Natural killer cell (primary cell): Measurements from ENCODE around the gene CCDC82. TPM values are rescaled to one million over a fixed set of nuclear protein-coding genes. Genes with fewer than 3 reads are reported as not detected.

Source experiments
- ATAC-seq, 3 donors: fragments of 150-1000 bp in 2 of 3; fragments of 200-7000 bp in 1 of 3; cut with Tn5 transposase; 1 replicate in 1 of 3; 2 replicates in 2 of 3; pipeline ENCODE4 v1.10.0; 2021; ENCODE audit warnings: mild to moderate bottlenecking in 2 of 3, moderate library complexity in 2 of 3
- DNase-seq, 2 donors: peaks; one replicate each; pipeline versions ENCODE4 v3.0.0 to v3.0.0-alpha.2; 2013 to 2021; ENCODE audit warnings: mixed read lengths in 1 of 2
- H3K27ac ChIP-seq: one replicate; pipeline ENCODE4 v1.5.1; 2013; ENCODE audit warnings: mild to moderate bottlenecking, low read length
- H3K27me3 ChIP-seq: one replicate; pipeline ENCODE4 v1.6.1; 2013; ENCODE audit warnings: low read length; ENCODE audit not compliant: control insufficient read depth, insufficient read depth
- H3K36me3 ChIP-seq: one replicate; pipeline ENCODE4 v1.6.1; 2013; ENCODE audit warnings: low read length; ENCODE audit not compliant: control insufficient read depth, insufficient read depth
- H3K4me1 ChIP-seq: one replicate; pipeline ENCODE4 v1.6.1; 2013; ENCODE audit warnings: low read length; ENCODE audit not compliant: control insufficient read depth, insufficient read depth
- H3K4me3 ChIP-seq: one replicate; pipeline ENCODE4 v1.5.1; 2013; ENCODE audit warnings: low read length
- H3K9me3 ChIP-seq: one replicate; pipeline ENCODE4 v1.6.1; 2013; ENCODE audit warnings: low read length; ENCODE audit not compliant: control insufficient read depth, insufficient read depth
- H3K27ac Mint-ChIP-seq, 2 donors: one replicate each; pipeline ENCODE4 v1.8.0; 2022; ENCODE audit warnings: mild to moderate bottlenecking in 2 of 2, mixed read lengths in 2 of 2, moderate library complexity in 1 of 2
- H3K27me3 Mint-ChIP-seq, 2 donors: one replicate each; pipeline ENCODE4 v1.8.0; 2022; ENCODE audit warnings: low read depth in 2 of 2, mixed read lengths in 2 of 2
- H3K36me3 Mint-ChIP-seq: one replicate; pipeline ENCODE4 v1.8.0; 2022; ENCODE audit warnings: mixed read lengths
- H3K4me1 Mint-ChIP-seq, 2 donors: one replicate each; pipeline ENCODE4 v1.8.0; 2022; ENCODE audit warnings: mixed read lengths in 2 of 2
- H3K4me3 Mint-ChIP-seq: one replicate; pipeline ENCODE4 v1.8.0; 2022; ENCODE audit warnings: mild to moderate bottlenecking, moderate library complexity, mixed read lengths
- H3K9me3 Mint-ChIP-seq, 2 donors: one replicate each; pipeline ENCODE4 v1.8.0; 2022; ENCODE audit warnings: mixed read lengths in 2 of 2
- CTCF ChIP-seq: fragments of 200-600 bp; IDR thresholded peaks from one replicate; pipeline ENCODE4 v1.8.0; 2022; ENCODE audit warnings: antibody characterized with exemption
- WGBS: methylation state at CpG from one replicate; pipeline ENCODE4 v1.1.7; 2013; ENCODE audit warnings: missing lambda C conversion rate; ENCODE audit not compliant: insufficient coverage; 5-methylcytosine and 5-hydroxymethylcytosine counted together
- intact Hi-C: fragments of 100-400 bp; cut with micrococcal nuclease; formaldehyde crosslinking; loops from one replicate; pipeline ENCODE4 v1.14.2; 2022
- total RNA-seq, 4 donors: library from RNA; stranded (reverse); fragments of 120-200 nt in 1 of 4; gene quantifications; one replicate each; pipeline versions ENCODE4 v1.2.3 to v1.2.4, GENCODE V29; 2013 to 2022

Gene CCDC82
- total RNA-seq, 3 donors from 2014 or later (not counting 1 experiment from before 2014, with no cell fraction given), result 36.2 to 42.1 (median 38.0) TPM

- H3K27ac Mint-ChIP-seq, result no peak overlapping the region
- no peak for TF ChIP-seq CTCF
- ATAC-seq (no peak), DNase-seq (no peak)
- H3K27me3 ChIP-seq, result no peaks in the 10 kb centered on the region
- H3K27me3 Mint-ChIP-seq, result no peaks in the 10 kb centered on the region
- H3K36me3 ChIP-seq, result no peaks in the 10 kb centered on the region
- intact Hi-C loops, result no loop called here
- no peak overlapping the region for H3K4me3 ChIP-seq
- H3K4me1 ChIP-seq, result peaks cover 13% of the 10 kb centered on the region
- H3K4me3 Mint-ChIP-seq, result no peak overlapping the region
- H3K27ac ChIP-seq, result no peak overlapping the region
- no peaks in the 10 kb centered on the region for H3K9me3 ChIP-seq
- H3K9me3 Mint-ChIP-seq, result no peaks in the 10 kb centered on the region
- H3K36me3 Mint-ChIP-seq, result no peaks in the 10 kb centered on the region
- WGBS, result 100% methylated on average over 1 of the region's 2 CpGs
- H3K4me1 Mint-ChIP-seq, result peaks cover 37 to 44% of the 10 kb centered on the region in 2 donors
Observed at GRCh38 chr11:96311120-96311568, 78.6 kb downstream of the CCDC82 start.

- H3K4me3 ChIP-seq, result no peak overlapping the region
- H3K4me1 Mint-ChIP-seq, result peaks cover 33 to 35% of the 10 kb centered on the region in 2 donors
- H3K27ac Mint-ChIP-seq, result no peak overlapping the region
- H3K36me3 ChIP-seq, result no peaks in the 10 kb centered on the region
- no peaks in the 10 kb centered on the region for H3K9me3 ChIP-seq
- no peaks in the 10 kb centered on the region for H3K27me3 ChIP-seq
- no peaks in the 10 kb centered on the region for H3K27me3 Mint-ChIP-seq
- H3K4me3 Mint-ChIP-seq, result no peak overlapping the region
- DNase-seq (no peak), ATAC-seq (no peak)
- WGBS, result no CpG with 5 or more reads among the region's 1 CpG
- TF ChIP-seq CTCF, result no peak
- intact Hi-C loops, result no loop called here
- no peaks in the 10 kb centered on the region for H3K36me3 Mint-ChIP-seq
- no peaks in the 10 kb centered on the region for H3K9me3 Mint-ChIP-seq
- no peak overlapping the region for H3K27ac ChIP-seq
- peaks cover 13% of the 10 kb centered on the region for H3K4me1 ChIP-seq
Observed at GRCh38 chr11:96310236-96310635, 79.5 kb downstream of the CCDC82 start.

GRCh38 chr11:96309643-96310017 lies 80.1 kb downstream of the CCDC82 start:
- no peaks in the 10 kb centered on the region for H3K27me3 Mint-ChIP-seq
- no peaks in the 10 kb centered on the region for H3K9me3 Mint-ChIP-seq
- no peak for ATAC-seq
- H3K9me3 ChIP-seq, result no peaks in the 10 kb centered on the region
- no peak for TF ChIP-seq CTCF
- H3K4me3 ChIP-seq, result no peak overlapping the region
- intact Hi-C loops, result no loop called here
- H3K4me1 Mint-ChIP-seq, result peaks cover 28 to 31% of the 10 kb centered on the region in 2 donors
- peaks cover 10% of the 10 kb centered on the region for H3K4me1 ChIP-seq
- H3K27ac Mint-ChIP-seq, result no peak overlapping the region
- no peaks in the 10 kb centered on the region for H3K36me3 ChIP-seq
- H3K27ac ChIP-seq, result no peak overlapping the region
- H3K36me3 Mint-ChIP-seq, result no peaks in the 10 kb centered on the region
- no peak for DNase-seq
- H3K27me3 ChIP-seq, result no peaks in the 10 kb centered on the region
- WGBS, result 86% methylated on average over 5 of the region's 5 CpGs
- no peak overlapping the region for H3K4me3 Mint-ChIP-seq

GRCh38 chr11:96309016-96309642 lies 80.6 kb downstream of the CCDC82 start:
- ATAC-seq, result no peak
- Mint-ChIP-seq H3K36me3 (no peaks in the 10 kb centered on the region), H3K4me1 (peaks cover 23 to 26% of the 10 kb centered on the region in 2 donors), H3K9me3 (no peaks in the 10 kb centered on the region), H3K4me3 (no peak overlapping the region), H3K27me3 (no peaks in the 10 kb centered on the region), H3K27ac (no peak overlapping the region)
- H3K9me3 ChIP-seq, result no peaks in the 10 kb centered on the region
- no peak overlapping the region for H3K27ac ChIP-seq
- H3K27me3 ChIP-seq, result no peaks in the 10 kb centered on the region
- 92% methylated on average over 1 of the region's 2 CpGs for WGBS
- no peak for DNase-seq
- peaks cover 5% of the 10 kb centered on the region for H3K4me1 ChIP-seq
- H3K36me3 ChIP-seq, result no peaks in the 10 kb centered on the region
- intact Hi-C loops, result no loop called here
- H3K4me3 ChIP-seq, result no peak overlapping the region
- TF ChIP-seq CTCF, result no peak
